Fibroblast of skin of abdomen (primary cell): ENCODE results near the gene OSGIN1.
"Not testable (repeated sequence)": the region's sequence is repeated elsewhere in the genome, so short reads cannot be mapped to it uniquely, and the experiment has no call there.

Source experiments
- DNase-seq: peaks from one replicate; pipeline ENCODE4 v3.0.0-alpha.2; 2013

OSGIN1 gene

DNA sequence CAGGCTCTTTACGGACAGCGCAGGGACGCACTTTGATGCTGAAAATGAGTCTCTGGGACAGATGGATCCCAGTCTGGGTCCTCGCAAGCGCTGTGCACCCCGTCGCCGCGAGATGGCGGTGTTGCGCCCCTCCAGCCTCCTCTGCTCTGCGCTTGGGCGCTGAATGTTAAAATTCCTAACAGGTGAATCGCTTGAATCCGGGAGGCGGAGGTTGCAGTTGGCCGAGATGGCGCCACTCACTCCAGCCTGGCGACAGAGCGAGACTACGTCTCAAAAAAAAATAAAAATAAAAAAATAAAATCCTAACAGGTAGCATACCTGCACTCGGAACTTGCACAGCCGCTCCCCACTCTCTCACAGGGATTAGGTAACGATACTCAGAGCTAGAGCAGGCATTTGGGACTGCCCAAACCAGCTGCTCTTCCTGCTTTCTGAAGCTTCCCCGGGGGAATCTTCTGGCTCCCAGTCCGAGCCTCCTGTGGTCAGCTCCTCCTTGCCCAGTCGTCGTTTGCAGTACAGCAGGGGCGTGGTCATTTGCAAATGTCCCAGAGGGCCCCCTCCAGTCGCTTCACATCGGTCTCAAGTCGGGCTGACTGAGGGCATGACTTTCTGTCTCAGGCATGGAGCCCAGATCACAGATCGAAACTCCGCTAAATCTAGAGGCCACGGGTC, 26.2 kb upstream of the OSGIN1 start:
- peak; percentile 66 for DNase-seq

DNA sequence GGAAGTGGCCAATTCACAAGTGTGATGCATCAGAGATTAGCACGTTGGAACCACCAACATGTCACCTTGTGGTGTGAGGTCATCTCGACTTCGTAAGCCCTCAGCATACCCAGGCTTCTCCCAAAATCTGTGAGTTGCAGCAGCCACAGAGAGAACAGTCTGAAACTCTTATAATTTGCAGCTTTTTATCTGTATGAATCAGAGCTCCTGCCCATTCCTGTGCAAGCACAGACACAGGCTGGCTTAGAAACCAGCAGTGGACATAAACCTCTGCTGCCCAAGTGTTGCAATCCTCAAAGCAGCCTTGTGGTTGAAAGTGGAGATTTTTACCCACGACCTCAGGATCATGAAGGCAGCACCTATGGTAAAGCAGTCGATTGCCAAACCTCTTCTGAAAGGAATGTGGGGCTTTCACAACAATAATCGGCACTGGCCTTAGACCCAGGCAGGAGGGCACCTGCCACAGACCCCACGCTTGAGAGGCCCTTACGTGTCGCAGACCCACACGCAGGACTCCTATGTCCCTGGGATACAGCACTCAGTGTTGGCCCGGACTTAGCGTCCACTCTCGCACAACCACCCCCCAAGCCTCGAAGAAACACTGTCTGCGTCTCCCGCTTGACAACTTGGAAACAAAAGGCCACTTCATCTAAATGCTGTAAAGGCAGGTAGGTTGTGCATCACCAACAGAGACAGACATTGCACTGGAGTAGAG, 24.5 kb upstream of the OSGIN1 start:
- peak; percentile 49 for DNase-seq

DNA sequence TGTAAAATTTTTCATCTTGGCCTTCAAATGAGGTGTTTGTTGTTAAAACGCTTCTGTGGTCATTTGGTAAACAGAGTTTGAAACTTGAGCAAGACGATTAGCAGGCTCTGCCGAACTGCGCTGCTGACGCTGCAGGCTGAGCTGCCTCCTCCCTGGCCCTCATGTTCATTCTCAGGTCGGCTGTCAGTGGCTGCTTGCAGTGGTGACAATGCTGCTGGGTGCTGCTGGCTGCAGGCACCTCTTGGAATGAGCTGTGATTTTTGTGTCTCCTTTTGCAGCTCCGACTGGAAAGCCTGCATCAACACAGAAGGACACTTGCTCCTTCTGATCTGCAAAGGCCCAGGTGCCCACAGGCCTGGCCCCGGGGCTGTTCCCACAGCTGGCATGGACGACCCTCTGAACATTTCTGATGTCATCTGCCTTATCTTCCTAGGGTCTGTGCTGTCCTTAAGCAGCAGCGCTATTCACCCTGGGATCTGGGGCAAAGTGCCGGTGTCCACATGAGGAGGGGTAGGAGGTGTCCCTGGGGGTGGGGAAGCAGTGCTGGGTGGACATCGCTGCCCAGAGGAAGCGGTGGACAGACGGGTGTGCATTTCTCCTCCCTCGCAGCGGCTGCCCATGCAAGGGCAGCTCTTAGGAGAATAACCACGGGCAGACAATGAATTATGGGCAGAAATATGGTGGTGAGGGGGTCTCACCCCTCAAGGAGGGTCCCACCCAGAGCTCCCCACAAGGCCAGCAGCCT, 23.1 kb upstream of the OSGIN1 start:
- no peak for DNase-seq

DNA sequence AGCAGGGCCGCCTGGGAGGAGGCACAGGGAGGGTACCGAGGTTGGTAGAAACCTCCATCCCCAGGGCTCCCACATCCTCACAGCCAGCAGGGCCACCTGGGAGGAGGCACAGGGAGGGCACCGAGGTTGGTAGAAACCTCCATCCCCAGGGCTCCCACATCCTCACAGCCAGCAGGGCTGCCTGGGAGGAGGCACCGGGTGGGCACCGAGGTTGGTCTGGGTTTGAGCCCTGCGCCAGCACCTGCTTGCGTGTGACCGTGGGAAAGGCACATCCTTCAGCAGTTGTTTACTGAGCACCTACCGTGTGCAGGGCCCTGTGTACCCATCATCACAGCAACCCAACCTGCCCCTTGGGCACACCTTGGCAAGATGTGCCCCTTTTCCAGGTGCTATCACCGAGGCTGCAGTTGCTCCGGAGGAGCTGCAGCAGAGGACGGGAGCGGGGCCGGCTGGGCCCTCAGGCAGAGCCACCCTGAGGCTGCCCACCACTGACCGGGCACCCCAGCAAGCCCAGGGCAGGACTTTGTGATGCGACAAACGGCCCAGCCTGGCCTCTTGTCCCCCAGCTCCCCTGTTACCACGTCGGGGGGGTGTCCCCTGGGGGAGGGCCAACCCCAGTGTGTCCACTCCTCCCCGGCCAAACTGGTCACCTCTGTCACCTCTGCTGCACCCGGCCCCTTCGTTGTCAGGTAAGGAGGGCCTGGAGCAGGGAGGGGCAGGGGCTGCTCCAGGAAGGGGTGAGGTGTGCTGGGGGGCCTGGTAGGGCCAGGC, 22.1 kb upstream of the OSGIN1 start:
- no peak for DNase-seq

DNA sequence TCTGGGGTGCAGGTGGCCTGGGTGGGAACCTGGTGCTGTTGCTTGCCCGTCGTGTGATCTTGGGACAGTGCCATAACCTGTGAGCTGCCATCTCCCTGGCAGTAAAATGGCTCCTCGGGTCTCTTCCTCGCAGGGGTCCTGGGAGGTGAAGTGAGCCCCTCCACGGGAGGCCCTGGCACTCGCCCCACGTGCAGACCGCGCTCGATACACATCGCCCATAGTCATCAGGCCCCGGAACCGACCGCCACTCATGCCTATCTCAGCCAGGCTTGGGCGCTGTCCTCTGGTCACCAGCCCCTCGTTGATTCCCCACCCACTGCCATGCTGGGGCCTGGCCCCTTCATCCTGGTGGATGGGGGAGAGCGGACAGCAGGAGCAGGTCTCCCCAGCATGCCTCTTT, 21.5 kb upstream of the OSGIN1 start:
- no peak for DNase-seq

DNA sequence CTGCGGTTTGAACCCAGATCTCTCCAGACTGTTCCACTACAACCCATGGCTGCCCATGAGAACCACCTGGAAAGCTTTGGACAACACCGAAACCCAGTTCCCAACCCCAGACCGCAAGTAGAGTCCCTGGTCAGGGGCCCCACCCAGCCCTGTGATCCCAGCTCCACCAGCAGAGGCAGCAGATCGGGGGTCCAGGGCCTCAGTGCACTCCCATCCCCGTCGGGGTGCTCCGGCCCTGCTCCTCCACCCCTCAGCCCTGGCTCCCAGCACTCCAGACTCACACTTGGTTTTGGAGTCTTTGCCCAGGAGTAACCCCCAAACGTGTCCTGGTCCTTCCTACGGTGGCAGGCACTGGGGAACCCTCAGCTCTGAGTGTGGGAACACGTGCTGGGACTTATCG, 20.7 kb upstream of the OSGIN1 start:
- DNase-seq, result no peak

DNA sequence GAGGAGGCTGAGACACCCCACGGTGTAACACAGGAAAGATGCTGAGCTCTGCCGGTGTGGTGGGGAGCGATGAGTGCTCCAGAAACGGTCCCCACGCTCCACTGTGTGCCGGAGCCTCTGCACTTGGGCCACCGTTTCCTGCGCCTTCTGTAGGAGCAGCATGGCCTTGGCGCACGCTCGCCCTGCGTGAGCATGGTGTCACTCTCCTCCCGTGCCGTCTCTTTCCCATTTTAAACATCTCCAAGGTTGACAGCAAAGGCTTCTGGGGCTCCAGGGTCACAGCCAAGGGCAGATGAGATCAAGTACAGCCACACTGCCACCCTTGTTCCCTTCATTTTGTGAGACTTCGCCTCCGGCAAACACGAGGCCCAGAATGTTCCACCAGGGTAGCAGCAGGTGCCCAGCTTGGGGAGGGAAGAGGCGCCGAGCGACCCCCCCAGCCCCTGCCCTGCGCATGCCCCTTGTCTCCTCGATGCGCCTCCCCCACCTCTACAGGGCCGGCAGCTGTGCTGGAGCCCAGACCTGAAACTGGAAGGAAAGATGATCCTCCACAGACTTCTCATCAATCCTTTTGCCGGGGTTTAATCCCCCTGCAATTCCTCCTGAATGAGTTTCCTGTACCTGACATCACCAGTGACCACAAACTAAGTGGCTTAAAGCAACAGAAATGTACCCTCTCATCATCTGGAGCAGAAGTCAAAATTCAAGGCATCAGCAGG, 19.9 kb upstream of the OSGIN1 start:
- DNase-seq, result peak; percentile 73

DNA sequence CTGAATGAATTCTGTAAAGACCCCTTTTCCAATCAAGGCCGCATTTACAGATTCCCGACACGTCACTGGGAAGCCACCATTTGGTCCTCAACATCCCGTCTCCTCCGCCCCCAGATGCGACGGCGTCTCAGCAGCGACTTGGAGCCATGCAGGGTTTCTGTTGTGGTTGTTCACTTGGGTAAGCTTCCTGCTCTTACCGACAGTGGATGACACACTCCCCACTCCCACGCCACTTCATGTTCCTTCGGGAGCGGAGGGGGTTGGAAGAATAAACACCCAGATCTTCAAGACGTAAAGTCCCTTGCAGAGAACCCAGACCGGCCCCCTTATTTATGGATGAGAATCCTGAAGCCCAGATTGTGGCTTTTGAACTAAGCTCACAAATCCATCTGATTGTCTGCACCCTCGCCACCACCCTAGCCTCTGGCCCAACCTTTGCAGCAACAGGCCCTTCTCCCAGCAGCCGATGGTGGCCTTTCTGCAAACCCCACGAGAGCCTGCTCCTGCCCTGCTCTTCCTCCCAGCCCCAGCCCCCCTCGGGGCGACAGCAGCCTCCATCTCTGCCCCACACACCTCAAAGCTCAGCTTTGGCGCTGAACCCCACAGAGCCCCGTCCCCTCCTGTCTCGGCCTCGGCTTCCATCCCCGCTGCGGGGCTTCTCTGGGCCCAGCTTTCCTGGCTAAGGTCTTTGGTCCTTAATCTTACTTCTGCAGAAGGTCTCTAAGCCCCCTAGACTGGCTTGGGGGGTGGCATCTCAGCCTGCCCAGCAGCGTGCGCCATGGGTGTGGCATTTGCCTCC, 19.0 kb upstream of the OSGIN1 start:
- peak; percentile 62 for DNase-seq

DNA sequence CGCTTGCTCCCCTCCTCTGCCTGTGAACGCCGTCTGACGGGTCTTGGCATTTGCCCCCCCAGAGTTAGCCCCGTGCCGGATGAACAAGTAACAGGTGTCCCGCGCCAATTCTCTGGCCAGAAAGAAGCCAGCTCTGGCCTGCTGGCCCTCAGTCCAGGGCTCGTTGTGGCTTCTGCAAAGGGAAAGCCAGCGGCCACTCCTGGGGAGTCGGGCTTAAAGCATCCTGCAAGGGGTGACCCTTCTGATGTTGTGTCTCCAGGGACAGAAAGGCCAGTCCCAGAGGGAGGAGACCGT, 18.4 kb upstream of the OSGIN1 start:
- no peak for DNase-seq

DNA sequence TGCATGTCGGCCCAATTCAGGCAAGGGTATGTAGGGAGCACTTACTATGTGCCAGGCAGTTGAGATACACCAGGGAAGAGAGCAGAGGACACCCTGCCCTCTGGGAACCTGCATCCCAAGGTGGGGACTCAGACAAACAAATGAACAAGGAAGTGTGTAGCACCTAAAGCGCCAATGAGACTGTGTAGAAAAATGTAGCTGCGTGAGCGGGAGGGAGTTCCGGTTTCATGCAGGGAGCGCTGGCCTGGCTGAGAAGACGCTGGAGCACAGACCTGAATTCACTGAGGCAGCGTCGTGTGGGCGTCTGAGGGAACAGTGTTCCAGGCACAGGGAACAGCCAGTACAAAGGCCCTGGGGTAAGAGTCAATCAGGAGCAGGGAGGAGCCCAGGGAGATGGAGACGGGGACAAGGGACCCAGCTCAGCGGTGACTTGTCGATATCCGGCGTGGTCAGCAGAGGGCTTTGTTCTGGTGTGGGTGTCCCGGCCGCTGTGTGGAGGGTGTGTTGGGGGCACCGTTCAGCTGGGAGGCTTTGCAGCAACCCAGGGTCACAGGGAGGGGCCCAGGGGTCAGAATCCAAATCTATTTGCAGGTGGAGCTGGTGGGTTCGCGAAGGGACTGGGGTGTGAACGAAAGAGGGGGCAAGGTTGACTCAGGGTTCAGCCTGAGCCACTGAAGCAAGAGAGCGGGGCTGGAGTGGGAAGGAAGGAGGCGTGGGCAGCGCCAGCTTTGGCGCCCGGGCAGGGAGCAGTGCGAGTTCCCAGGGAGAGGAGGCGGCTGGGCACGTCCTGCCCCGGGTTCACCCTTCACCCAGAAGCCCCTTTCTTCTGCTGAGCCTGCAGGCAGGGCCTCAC, 17.8 kb upstream of the OSGIN1 start:
- no peak for DNase-seq

DNA sequence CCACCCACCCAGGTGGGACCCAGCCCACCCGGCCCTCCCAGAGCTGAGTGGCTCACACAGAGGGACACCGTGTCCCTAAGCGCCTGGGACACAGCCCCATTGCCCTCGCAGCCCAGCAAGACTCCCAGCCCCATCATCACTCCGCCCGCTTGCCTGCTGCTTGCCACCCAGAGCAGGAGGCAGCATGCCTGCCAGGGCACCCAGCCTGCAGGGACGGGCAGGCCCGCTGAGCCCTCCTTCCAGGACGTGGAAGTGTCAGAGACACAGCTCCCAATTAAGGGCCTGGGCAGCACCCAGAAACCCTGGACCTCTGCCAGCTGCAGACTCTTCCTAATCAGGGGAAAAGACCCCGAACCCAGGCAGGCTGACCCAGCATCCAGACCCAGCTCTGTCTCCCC, 17.2 kb upstream of the OSGIN1 start:
- DNase-seq, result no peak

DNA sequence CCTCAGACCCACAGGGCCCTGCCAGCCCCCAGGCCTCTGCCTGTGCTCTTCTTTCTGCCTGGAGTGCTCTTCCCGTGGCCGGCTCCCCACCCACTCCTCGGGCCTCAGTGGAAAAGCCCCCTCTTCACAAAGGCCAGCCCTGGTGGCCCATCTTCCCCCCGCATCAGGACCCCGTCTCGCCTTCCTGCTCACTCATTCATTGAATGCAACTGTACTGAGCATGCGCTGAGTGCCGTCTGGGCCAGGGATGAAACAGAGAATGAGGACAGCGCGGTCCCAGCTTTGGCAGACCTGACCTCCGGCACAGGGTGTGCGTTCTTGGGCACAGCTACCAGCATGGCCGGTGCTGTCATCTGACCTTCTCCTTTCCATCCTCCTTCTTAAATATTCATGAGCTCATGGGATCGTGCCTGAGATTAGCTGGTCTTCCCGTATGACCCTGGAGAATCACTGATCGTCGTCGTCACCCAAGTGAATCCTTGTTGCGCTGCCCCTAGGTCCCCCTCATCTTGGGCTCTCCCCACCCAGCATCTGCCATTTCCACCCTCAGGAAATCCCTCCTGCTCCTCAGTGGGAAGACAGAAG, 16.4 kb upstream of the OSGIN1 start:
- DNase-seq, result no peak

DNA sequence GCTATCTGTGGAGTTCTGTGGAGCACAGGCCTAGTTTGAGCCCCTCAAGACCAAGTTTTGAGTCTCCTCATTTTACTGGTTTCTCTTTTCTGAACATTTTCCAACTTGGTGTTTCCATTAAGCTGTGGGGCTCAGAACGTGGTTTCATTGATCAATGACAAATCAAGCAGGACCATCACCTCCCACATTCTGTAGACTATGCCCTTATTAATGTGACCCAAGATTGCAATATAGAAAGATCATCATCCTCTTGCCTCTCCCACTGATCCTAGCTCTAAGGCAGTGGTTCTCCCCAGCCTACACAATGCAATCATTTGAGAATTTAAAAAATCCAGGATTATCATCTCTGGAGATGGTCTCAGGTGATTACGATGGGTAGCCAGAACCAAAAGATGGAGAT, 15.8 kb upstream of the OSGIN1 start:
- DNase-seq, result no peak

DNA sequence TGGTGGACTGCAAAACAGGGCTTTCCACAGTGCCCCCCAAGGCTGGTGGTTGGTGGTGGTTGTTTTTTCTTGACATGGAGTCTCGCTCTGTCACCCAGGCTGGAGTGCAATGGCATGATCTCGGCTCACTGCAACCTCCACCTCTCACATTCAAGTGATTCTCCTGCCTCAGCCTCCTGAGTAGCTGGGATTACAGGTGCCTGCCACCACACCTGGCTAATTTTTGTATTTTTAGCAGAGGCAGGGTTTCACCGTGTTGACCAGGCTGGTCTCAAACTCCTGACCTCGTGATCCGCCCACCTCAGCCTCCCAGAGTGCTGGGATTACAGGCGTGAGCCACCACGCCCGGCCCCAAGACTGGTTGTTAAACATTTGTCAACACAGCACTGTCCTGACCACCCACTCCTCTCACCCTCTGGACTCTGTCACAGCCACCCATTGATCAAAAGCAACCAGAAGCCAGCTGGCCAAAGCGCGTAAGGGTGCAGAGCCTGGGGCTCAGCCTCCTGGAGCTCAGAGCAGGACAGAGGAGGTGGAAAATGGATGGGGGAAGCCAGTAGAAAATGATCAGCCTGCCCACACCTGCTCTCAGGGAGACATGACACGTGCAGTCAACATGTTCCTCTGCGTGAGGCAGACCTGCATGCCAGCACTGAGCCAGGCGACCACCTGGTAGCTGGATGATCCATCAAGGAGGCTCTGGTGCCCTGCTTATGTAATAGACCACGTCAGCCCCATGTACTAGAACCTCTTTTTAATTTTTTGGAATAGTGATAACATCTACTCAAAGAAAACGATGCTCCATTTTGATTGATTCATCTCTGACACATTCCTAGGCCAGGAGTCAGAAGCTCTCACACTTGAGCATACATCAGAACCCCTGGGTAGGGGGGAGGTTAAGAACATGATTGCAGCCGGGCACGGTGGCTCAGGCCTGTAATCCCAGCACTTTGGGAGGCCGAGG, 14.8 kb upstream of the OSGIN1 start:
- DNase-seq, result peak; percentile 25

DNA sequence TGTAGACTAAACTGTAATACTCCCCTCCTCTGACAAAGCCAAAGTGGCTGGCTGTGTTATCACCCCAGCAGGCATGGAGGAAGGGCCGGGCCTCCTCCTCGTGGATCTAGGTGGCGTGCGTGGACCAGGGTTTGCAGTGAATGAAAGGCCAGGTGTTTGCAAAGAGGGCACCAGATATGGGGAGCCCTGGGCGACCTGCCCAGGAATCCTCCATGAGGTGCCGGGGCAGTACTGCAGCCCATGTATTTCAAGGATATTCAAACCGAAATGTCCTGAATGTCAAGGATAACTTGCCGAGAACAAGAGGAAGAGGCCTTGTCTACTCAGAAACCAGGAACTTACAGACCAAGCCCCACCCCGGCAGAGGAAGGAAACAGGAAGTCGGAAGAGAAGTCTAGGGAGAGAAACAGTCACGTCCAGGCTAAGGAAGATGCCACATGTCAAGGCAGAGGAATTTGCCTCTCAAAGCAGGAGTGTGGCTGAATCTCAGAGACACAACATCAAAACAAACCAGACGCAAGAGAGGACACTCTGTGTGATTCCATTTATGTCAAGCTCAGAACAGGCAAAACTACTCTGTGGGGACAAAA, 13.7 kb upstream of the OSGIN1 start:
- DNase-seq, result no peak

DNA sequence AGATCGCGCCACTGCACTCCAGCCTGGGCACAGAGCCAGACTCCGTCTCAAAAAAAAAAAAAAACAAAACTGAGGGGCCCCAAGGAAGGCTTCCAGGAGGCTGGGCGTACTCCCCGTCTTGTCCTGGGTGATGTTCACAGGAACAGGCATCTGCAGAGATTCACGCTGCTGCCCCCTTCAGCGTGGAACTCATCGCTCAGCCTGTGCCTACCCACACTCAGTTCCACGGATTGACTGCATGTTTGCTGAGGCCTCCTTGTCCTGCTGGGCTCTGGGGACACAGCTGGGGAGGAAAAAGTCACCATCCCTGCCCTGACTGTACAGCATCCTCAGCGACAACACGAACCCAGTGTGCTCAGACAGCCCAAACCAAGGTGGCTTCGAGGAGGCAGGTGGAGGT, 12.9 kb upstream of the OSGIN1 start:
- no peak for DNase-seq

DNA sequence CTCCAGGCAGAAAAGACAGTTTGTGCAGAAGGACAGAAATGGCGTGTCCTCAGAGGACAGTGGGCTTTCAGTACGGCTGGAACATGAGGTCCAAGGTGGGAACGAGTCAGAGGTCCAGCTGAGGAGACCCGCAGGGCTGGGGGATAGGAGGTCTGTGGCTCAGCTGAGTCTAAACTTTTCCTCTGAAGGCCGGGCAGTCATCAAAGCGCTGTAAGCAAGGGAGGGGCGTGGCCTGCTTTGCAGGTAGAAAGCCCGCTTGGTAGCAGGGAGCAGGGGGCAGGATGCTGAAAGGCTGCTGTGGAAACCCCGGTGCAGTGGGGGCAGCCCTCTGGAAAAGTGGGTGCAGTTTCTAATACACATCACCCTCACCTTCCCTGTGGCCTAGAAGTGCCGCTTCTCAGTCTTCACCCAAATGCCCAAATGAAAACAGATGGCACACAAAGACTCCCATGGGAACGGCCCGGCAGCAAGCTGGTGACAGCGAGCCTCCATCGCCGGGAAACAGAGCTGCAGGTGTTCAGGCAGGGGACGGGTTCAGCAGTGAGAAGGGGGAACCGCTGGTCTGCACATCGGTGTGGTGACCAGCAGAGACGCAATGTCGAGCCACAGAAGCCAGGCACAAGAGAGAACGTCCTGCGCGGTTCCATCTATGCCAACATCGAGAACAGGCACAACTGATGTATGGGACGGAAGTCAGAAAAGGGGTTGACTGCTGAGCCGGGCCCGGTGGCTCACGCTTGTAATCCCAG, 12.2 kb upstream of the OSGIN1 start:
- no peak for DNase-seq

DNA sequence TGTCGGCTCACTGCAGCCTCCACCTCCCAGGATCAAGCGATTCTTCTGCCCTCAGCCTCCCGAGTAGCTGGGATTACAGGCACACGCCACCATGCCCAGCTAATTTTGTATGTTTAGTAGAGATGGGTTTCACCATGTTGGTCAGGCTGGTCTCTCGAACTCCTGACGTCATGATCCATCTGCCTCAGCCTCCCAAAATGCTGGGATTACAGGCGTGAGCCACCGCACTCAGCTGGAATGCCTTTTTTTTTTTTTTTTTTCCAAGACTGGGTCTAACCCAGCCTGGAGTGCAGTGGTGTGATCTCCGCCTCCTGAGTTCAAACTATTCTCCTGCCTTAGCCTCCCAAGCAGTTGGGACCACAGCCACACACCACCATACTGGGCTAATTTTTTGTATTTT, 11.5 kb upstream of the OSGIN1 start:
- DNase-seq, result not testable (repeated sequence)
